C4-2B (cell line): Measurements from ENCODE around the gene KCNAB1.

Experiments
- ZFX ChIP-seq: fragments of 450-650 bp; IDR thresholded peaks from 2 replicates; pipeline ENCODE4 v1.6.1; 2017
- TF ChIP-seq, protein P1 (sequence below): fragments of 450-650 bp; conservative IDR thresholded peaks from 2 replicates; pipeline ENCODE4 v1.5.1; 2017; ENCODE audit warnings: mild to moderate bottlenecking

DNA sequence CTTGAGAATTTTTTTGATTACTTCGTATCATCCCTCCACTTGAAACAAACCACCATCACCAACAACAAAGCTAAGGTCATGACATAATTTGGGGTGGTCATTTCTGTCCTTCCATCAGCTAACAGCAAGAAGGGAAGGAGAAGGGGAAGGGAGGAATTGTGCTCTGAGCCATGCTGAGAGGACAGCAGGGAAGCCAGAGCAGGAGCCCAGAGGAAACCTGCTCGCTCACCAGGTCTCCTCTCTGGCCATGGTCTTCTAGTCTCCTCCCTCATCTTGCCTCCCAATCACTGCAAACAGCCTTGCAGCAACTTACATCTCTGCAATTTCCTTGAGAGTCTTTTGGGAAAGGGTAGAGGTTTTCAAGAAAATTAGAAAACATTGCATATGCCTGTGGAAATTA, 237.9 kb downstream of the KCNAB1 start:
- TF ChIP-seq, protein P1, sequence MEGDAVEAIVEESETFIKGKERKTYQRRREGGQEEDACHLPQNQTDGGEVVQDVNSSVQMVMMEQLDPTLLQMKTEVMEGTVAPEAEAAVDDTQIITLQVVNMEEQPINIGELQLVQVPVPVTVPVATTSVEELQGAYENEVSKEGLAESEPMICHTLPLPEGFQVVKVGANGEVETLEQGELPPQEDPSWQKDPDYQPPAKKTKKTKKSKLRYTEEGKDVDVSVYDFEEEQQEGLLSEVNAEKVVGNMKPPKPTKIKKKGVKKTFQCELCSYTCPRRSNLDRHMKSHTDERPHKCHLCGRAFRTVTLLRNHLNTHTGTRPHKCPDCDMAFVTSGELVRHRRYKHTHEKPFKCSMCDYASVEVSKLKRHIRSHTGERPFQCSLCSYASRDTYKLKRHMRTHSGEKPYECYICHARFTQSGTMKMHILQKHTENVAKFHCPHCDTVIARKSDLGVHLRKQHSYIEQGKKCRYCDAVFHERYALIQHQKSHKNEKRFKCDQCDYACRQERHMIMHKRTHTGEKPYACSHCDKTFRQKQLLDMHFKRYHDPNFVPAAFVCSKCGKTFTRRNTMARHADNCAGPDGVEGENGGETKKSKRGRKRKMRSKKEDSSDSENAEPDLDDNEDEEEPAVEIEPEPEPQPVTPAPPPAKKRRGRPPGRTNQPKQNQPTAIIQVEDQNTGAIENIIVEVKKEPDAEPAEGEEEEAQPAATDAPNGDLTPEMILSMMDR: no peak
- TF ChIP-seq ZFX: no peak
